Loucy (cell line): ENCODE measurements around the gene SLC1A5.

Experiments used
- H2AFZ ChIP-seq: fragments of 200-600 bp; sonication (generic); 2 replicates; pipeline ENCODE4 v1.6.0; 2016; ENCODE audit warnings: antibody characterized with exemption, mild to moderate bottlenecking, low read length, moderate library complexity
- H3F3A ChIP-seq: fragments of 200-600 bp; 2 replicates; pipeline ENCODE4 v1.6.0; 2016; ENCODE audit warnings: antibody characterized with exemption, low read depth, mild to moderate bottlenecking
- H3K27me3 ChIP-seq: fragments of 200-600 bp; sonication (generic); 2 replicates; pipeline ENCODE4 v1.6.1; 2014; ENCODE audit warnings: low read length, mild to moderate bottlenecking; ENCODE audit not compliant: insufficient read depth, poor library complexity, severe bottlenecking
- H3K36me3 ChIP-seq: fragments of 200-600 bp; sonication (generic); 2 replicates; pipeline ENCODE4 v1.6.1; 2016; ENCODE audit warnings: low read length; ENCODE audit not compliant: insufficient read depth
- H3K4me1 ChIP-seq: fragments of 200-600 bp; sonication (generic); 2 replicates; pipeline ENCODE4 v1.5.1; 2014; ENCODE audit warnings: low read length, mild to moderate bottlenecking; ENCODE audit not compliant: insufficient read depth, poor library complexity, severe bottlenecking
- H3K4me2 ChIP-seq: fragments of 200-600 bp; sonication (generic); 2 replicates; pipeline ENCODE4 v1.6.0; 2014; ENCODE audit warnings: antibody characterized with exemption, low read length, low read depth, mild to moderate bottlenecking; ENCODE audit not compliant: poor library complexity, severe bottlenecking
- H3K4me3 ChIP-seq: fragments of 200-600 bp; sonication (generic); 2 replicates; pipeline ENCODE4 v1.5.1; 2014; ENCODE audit warnings: low read length, mild to moderate bottlenecking, mixed read lengths; ENCODE audit not compliant: poor library complexity, severe bottlenecking
- H3K79me2 ChIP-seq: fragments of 200-600 bp; sonication (generic); 2 replicates; pipeline ENCODE4 v1.6.1; 2014; ENCODE audit warnings: low read length; ENCODE audit not compliant: insufficient read depth
- H3K9ac ChIP-seq: fragments of 200-600 bp; sonication (generic); 2 replicates; pipeline ENCODE4 v1.6.0; 2014; ENCODE audit warnings: mild to moderate bottlenecking, low read depth, low read length, moderate library complexity; ENCODE audit not compliant: poor library complexity, severe bottlenecking
- H3K9me2 ChIP-seq: fragments of 200-600 bp; sonication (generic); replicated peaks from 2 replicates; pipeline ENCODE4 v1.6.1; 2016; ENCODE audit warnings: low read depth, low read length, mixed read lengths
- H3K9me3 ChIP-seq: fragments of 200-600 bp; sonication (generic); 2 replicates; pipeline ENCODE4 v1.6.1; 2014; ENCODE audit warnings: mild to moderate bottlenecking, antibody characterized with exemption, low read length, low read depth; ENCODE audit not compliant: insufficient read depth
- H4K20me1 ChIP-seq: fragments of 200-600 bp; sonication (generic); 2 replicates; pipeline ENCODE4 v1.6.0; 2014; ENCODE audit warnings: antibody characterized with exemption, low read length, mild to moderate bottlenecking; ENCODE audit not compliant: insufficient read depth, poor library complexity, severe bottlenecking
- EZH2phosphoT487 ChIP-seq: fragments of 200-600 bp; IDR thresholded peaks from 2 replicates; pipeline ENCODE4 v1.6.1; 2018; ENCODE audit warnings: antibody characterized with exemption, mild to moderate bottlenecking, moderate library complexity, borderline replicate concordance
- TF ChIP-seq, protein P1 (sequence below): fragments of 200-600 bp; sonication (generic); conservative IDR thresholded peaks from 2 replicates; pipeline ENCODE4 v1.5.1; 2014; ENCODE audit warnings: mild to moderate bottlenecking, antibody characterized with exemption, low read length

Gene SLC1A5

DNA sequence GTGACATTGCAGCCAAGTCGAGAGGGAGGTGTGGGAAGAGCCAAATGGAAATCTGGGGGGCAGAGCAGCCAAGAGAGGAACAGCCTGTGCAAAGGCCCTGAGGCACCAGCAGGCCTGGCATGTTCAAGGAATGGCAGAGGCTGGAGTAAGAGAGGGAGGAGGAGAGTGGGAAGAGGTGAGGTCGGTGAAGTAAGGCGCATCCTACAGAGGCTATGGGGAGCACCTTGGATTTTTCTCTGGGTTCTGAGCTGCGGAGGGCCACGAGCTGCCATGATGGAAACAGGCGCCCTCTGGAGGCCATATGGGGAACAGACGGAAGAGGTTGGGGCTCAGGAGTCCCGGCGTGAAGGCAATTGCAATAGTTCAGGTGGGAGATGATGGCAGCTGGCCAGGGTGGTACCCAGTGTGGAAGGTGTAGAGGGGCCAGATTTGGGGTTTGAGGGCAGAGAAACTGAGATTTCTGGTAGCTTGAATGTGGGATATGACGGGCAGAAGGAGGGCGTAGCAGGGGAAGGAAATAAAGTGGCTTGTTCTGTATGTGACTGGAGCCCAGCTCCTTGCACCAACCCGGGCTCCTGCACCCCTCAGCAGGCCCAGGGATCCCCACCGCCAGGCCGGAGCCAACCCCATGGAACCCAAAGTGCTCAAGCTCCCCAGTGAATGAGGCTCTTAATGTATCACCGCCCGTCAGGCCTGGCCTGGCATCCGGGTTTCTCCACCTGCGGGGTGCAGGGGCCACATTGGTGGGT, 21.7 kb downstream of the SLC1A5 start:
- H3K4me1 ChIP-seq, result peaks cover 12% of the 10 kb centered on the region
- H3K27me3 ChIP-seq, result no peaks in the 10 kb centered on the region
- H3K4me2 ChIP-seq, result no peak overlapping the region
- no peak overlapping the region for H2AFZ ChIP-seq
- H3F3A ChIP-seq, result no peaks in the 10 kb centered on the region
- no peak overlapping the region for H3K9ac ChIP-seq
- no peak for TF ChIP-seq EZH2phosphoT487
- TF ChIP-seq, protein P1, sequence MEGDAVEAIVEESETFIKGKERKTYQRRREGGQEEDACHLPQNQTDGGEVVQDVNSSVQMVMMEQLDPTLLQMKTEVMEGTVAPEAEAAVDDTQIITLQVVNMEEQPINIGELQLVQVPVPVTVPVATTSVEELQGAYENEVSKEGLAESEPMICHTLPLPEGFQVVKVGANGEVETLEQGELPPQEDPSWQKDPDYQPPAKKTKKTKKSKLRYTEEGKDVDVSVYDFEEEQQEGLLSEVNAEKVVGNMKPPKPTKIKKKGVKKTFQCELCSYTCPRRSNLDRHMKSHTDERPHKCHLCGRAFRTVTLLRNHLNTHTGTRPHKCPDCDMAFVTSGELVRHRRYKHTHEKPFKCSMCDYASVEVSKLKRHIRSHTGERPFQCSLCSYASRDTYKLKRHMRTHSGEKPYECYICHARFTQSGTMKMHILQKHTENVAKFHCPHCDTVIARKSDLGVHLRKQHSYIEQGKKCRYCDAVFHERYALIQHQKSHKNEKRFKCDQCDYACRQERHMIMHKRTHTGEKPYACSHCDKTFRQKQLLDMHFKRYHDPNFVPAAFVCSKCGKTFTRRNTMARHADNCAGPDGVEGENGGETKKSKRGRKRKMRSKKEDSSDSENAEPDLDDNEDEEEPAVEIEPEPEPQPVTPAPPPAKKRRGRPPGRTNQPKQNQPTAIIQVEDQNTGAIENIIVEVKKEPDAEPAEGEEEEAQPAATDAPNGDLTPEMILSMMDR, result peak; percentile 87
- H3K9me2 ChIP-seq, result no peaks in the 10 kb centered on the region
- no peaks in the 10 kb centered on the region for H4K20me1 ChIP-seq
- no peak overlapping the region for H3K4me3 ChIP-seq
- H3K79me2 ChIP-seq, result no peaks in the 10 kb centered on the region
- H3K9me3 ChIP-seq, result no peaks in the 10 kb centered on the region
- no peaks in the 10 kb centered on the region for H3K36me3 ChIP-seq

DNA sequence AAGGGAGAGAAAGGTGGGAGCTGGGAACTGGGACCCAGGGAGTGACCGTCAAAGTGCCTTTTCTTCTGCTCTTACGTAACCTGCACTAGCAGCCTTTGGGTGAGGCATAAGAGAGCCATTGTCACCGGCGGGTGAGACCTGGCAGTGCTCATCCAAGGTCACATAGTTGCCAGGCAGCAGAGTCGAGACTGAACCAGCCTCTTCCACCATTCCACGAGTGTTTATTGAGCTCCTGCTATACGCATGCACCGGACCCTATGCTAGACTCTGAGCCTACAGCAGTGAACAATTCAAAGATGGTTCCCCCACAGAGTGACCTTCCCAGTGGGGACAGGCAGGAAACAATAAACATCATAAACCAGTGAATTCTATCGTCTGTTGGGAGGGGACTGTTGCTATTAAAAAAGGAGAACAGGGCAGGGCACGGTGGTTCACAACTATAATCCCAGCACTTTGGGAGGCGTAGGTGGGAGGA, 23.5 kb downstream of the SLC1A5 start:
- H3K4me2 ChIP-seq, result peak overlapping the region; percentile 8
- H3K4me3 ChIP-seq, result no peak overlapping the region
- no peaks in the 10 kb centered on the region for H3K79me2 ChIP-seq
- peaks cover 12% of the 10 kb centered on the region for H3K4me1 ChIP-seq
- no peaks in the 10 kb centered on the region for H3K27me3 ChIP-seq
- H3K9me2 ChIP-seq, result no peaks in the 10 kb centered on the region
- no peak overlapping the region for H2AFZ ChIP-seq
- H3K9ac ChIP-seq, result no peak overlapping the region
- H3K9me3 ChIP-seq, result no peaks in the 10 kb centered on the region
- H4K20me1 ChIP-seq, result no peaks in the 10 kb centered on the region
- no peaks in the 10 kb centered on the region for H3K36me3 ChIP-seq
- H3F3A ChIP-seq, result no peaks in the 10 kb centered on the region
- no peak for TF ChIP-seq EZH2phosphoT487

DNA sequence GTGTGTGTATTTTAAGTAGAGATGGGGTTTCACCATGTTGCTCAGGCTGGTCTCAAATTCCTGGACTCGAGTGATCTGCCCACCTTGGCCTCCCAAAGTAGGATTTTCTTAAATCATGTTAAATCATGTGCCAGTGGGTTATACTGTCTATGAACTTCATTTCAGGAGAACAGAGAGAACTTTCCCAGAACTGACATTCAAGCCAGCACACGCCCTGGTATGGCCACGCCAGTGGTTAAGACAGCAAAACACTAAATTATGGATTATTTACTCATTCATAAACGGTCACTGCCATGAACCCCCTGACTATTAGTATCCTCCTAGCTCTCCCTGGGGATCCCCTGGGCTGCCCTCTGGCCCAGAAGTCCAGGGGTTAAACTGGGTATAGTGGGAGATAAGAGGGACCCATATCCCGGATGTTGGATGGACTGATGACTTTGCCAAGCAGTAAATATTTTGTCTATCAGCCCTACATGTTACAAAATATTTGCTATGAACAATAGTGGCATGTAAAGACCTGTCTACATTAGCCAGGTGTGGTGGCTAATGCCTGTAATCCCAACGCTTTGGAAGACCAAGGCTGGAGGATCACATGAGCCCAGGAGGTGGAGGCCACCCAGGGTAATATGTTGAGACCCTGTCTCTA, 26.0 kb downstream of the SLC1A5 start:
- H3K4me2 ChIP-seq, result no peak overlapping the region
- H3K27me3 ChIP-seq, result no peaks in the 10 kb centered on the region
- H3K9me3 ChIP-seq, result no peaks in the 10 kb centered on the region
- no peaks in the 10 kb centered on the region for H3K9me2 ChIP-seq
- TF ChIP-seq, protein P1, result no peak
- no peak for TF ChIP-seq EZH2phosphoT487
- no peaks in the 10 kb centered on the region for H4K20me1 ChIP-seq
- no peak overlapping the region for H3K4me3 ChIP-seq
- no peaks in the 10 kb centered on the region for H3K79me2 ChIP-seq
- no peaks in the 10 kb centered on the region for H3K36me3 ChIP-seq
- H3K9ac ChIP-seq, result no peak overlapping the region
- H3K4me1 ChIP-seq, result peaks cover 12% of the 10 kb centered on the region
- no peak overlapping the region for H2AFZ ChIP-seq
- H3F3A ChIP-seq, result no peaks in the 10 kb centered on the region
